Muscle of back (tissue), 11 donors: ENCODE results near the gene BAIAP3. TPM values are rescaled to one million over a fixed set of nuclear protein-coding genes. Genes with fewer than 3 reads are reported as not detected.
"Not testable (repeated sequence)": the region's sequence is repeated elsewhere in the genome, so short reads cannot be mapped to it uniquely, and the experiment has no call there.

Source experiments
- DNase-seq, 3 donors: peaks; one replicate each; pipeline versions ENCODE4 v3.0.0 to v3.0.0-alpha.2; 2013
- polyA plus RNA-seq, 10 donors: library from polyadenylated mRNA; unstranded; fragments of 120-200 nt; gene quantifications; one replicate each; pipeline ENCODE4 v1.2.1, GENCODE V29; 2013; ENCODE audit not compliant: insufficient read length in 10 of 10

Gene BAIAP3
- polyA plus RNA-seq, 10 donors: 0.40 to 1.2 (median 0.81) TPM

DNA sequence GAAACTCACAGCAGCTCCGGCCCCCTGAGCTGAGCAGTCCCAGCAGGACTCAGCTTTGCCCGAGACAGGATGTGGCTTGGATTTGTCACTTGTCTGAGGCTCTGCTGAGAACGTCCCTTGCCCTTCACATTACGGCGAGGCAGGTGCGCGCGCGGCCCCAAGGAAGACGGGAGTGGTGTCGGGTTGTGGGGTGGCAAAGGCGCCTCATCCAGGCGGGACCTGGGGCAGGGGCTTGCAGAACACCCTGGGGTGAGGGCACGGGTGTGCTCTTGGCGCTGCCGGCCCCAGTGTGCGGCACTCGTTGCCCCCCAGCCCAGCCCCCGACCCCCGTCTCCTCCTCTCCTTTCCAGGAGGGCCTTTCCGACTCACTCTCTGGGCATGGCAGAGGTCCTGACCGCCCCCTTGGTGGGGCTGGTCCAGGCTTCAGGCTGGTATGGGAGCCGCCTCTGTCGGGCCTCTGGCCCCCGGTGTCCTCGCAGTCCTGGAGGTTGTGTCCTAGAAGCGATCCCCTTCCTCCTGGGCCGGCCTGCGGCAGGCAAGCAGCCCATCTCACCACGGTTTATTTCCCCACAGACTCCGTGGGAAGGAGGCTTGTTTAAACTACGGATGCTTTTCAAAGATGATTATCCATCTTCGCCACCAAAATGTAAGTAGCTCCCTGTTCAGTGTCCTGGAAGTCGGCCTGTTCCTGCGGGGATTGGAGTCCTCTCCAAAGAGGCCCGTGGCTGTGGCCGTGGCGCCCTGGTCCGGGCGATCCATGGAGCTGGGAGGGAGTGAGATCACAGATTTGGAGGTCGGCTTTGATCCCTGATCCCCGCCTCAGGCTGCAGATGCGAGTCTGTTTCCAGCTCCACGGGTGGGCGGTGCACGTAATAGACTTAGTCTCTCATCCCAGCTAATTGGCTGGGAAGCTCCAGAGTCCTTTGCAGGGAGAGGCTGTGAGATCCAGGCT lies 18.1 kb upstream of the BAIAP3 start:
- DNase-seq: no peak

DNA sequence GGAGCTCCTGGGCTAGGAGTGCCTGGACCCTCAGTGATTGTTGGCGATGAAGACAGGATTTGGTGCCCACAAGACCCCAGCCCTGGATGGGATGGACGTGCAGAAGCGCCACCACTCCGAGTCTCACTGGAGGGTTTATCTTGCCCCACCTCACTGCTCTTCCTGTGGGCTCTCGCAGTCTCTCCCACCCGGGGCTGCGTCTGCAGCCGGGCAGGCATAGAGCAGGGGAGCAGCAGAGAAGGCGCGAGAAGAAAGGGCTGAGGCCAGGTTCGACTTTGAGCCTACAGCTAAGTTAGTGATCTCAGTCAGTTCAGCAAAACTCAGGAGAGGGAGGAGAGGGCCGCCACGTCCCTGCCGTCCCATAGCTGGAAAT lies 17.4 kb upstream of the BAIAP3 start:
- DNase-seq: no peak

DNA sequence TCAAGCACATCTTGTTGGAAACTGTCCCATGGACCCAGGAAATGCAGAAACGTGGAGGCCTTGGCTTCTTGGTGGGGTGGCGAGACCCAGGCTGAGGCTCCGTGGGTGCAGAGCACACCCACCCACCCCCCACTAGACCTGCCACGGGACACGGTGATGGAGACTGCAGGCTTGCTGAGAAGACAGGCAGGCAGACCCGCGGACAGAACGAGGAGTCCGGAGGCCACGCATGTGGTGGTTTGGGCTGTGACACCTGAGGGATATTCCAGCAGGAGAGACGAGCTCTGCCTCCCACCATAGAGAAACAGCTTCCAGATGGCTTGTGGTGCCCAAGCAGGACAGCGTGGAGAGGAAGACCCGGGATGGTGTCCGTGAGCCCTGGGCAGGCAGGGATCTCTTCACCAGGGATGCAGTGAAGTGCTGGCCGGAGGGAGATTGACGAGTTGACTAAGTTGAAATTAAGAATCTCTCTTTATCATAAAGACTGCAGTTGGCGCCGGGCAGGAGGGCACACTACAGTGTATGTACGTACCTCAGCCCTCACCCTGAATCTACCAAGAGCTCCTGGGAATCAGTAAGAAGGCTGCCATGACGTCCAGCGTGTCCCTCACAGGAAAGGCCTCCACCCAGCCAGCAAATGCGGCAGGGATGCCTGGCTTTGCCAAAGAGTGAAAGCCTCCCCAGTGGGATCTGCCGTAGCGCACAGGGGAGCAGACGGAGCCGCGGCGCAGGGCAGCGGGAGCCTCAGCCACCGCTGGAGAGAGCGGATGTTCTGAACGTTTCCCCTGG lies 15.8 kb upstream of the BAIAP3 start:
- DNase-seq: no peak

DNA sequence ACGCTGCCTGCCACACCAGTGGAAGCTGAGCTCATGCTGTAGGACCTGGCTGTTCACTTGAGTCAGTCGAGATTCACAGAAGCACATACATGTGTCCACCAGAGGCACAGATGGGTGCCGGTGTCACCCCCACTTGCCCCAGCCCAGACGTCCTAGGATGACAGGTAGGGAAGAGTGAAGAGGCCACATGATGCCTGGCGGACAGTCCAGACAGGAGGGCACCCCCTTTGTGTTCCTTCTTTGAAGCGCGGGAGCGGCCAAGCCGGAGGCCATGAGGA lies 15.2 kb upstream of the BAIAP3 start:
- no peak for DNase-seq

DNA sequence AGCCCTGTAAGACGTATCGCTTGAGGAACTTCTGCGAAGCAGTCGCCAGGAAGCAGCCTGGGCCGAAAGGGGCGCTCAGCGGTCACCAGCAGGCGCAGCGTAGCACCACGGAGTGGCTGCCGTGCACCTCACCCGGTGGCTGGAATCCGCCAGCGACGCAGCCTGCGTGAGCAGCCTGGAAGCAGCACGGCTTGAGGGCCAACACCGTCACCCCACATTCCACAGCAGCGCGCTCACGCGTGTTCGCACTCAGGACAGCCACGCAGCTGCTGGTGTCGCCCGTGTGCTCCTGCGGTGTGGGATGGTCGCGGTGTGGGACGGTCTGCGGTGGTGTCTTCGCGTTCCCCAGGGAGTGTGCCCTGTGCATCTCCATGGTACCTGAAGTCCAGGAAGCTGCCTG lies 14.4 kb upstream of the BAIAP3 start:
- no peak for DNase-seq

DNA sequence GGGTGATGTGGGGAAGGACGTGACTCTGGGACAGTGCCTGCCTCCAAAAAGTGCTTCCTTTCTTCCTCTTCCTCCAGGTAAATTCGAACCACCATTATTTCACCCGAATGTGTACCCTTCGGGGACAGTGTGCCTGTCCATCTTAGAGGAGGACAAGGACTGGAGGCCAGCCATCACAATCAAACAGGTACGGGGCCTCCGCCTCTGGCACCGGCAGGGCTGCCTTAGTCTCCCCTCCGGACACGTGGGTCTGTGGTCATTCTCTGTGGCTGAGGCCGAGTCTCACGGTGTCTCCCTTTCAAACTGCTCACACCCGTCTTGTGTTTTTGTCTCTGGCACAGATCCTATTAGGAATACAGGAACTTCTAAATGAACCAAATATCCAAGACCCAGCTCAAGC lies 13.3 kb upstream of the BAIAP3 start:
- no peak for DNase-seq

DNA sequence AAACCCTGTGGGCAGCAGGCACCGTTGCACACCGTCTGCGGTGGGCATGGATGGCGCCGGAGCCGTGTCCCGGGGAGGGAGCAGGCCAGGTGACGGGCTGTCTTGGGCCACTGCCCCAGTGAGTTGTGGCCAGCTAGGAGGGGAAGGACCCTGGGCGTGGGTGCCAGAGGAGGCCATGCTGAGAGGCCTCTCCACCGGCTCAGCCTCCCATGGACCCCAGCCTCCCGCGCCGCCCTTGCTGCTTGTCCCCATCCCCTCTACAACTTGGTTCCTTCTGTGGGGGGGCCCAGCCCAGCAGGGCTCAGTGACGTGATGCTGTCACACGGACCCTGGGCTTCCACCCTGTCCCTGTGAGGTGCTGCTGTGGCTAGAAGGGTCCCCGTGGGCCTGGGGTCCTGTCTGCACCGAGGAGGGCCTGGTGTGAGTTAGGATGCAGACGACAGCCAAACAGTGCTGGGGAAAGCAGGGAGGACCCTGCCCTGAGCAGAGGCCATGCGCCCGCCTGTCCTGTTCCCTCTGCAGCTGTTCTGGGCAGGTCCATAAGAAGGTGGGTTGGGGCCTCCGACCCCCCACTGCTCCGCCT lies 12.7 kb upstream of the BAIAP3 start:
- DNase-seq: no peak

DNA sequence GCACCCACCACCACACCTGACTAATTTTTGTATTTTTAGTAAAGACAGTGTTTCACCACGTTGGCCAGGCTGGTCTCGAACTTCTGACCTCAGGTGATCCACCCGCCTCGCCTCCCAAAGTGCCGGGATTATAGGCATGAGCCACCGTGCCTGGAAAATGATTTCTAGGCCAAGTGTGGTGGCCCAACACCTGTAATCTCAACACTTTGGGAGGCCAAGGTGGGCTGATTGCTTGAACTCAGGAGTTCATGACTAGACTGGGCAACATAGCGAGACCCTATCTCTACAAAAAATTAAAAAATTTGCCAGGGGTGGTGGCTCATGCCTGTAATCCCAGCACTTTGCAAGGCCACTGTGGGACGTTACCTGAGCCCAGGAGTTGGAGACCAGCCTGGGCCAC lies 11.0 kb upstream of the BAIAP3 start:
- no peak for DNase-seq

DNA sequence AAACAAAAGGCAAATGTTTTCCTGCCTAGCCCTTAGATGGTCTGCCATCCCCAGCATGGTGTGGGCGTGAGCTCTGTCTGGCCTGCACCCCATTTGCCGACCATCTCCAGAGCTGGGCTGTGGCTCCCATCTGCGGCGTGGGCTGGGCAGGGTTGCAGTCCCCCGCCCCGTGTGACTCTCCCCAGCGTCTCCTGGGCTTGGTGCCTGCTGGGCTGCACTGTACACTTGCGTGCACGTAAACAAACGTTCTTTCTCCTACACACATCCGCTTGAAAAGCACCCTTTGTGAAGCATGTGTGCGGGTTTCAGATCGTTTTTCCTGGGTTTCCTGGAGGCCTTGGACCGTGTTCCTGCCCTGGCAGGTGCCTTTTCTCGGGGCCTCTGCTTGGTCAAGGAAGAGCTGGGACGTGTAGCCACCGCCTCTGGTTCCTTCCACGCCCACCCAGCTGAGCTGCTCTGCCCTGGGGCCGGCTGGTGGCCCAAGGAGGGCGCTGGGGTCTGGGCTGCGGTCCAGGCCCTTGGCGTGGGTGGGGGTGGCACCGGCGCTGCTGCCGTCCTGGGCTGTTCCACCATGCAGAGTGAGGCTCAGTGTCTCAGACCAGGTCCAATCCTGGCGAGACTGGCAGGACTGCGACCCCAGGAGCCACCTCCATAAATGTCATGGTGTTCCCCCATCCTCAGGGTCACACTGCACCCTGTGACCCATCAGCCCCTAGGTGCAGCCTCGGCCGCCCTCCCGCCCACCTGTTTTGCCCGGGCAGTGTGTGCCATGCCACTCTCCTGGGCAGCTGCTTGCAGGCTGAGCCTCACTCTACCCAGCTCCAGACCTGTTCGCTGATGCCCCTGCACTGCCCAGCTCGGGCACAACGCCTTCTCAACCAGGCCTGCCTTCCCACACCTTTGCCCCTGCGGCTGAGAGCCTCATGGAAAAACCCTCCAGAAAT lies 9.9 kb upstream of the BAIAP3 start:
- DNase-seq: no peak

DNA sequence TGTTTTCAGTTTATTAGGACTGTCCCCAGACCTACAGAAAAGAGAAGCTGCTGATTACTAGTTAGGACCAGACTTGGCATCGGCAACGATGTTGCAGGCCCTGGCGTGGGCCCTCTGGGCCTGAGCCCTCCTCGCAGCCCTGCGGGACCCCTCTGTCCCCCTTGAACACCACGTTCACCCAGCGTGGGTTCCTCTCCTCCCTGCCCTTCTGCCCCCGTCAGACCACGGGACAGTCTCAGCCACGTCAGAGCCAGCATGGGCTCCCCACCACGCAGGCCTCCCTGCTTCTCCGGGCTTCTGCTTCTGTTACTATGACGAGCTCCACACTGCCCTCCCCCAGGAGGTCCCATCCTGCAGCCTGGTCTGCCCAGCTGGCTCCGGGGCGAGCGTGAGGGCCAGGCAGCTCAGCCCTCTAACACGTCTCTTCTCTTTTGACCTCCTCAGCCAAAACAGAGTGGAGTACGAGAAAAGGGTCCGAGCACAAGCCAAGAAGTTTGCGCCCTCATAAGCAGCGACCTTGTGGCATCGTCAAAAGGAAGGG lies 9.1 kb upstream of the BAIAP3 start:
- no peak for DNase-seq

DNA sequence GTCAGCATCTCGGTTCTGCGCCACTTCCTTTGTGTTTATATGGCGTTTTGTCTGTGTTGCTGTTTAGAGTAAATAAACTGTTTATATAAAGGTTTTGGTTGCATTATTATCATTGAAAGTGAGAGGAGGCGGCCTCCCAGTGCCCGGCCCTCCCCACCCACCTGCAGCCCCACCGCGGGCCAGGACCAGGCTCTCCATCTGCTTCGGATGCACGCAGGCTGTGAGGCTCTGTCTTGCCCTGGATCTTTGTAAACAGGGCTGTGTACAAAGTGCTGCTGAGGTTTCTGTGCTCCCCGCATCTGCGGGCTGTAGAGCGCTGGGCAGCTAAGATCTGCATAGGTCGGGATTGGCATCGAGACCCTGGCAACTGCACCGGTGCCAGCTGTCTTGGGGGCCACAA lies 8.2 kb upstream of the BAIAP3 start:
- no peak for DNase-seq

DNA sequence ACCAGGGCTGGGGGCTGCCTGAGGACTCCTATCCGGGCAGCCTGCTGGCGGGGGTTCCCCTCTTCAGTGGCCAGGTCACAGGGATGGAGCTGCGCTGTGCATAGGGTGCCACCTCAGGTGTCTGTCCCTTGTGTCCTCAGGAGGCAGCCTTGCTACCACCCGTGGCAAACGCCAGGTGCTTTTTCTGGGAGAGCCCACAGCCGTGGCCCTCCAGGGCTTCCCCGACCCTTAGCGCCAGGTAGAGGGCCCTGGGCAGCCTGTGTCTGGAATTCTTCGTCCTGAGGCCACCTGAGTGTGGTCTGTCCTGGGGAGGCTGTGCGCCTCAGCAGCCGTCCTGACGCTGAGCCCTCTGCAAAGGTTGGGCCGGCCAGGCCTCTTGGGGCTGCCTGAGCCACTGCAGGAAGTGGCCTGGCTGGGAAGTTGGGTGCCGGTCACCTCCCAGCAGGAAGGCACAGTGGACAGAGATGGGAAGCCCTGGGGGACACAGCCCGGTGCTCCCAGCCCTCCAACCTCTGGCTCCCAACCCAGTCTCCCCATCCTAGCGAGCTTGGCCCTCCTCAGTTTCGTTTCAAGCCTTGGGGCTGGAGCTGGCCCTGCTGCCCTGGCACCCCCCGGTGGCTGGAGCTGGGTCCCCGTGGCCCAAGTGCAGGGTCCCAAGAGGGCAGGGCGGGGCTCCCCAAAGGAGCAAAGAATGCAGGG lies 7.6 kb upstream of the BAIAP3 start:
- DNase-seq: no peak

DNA sequence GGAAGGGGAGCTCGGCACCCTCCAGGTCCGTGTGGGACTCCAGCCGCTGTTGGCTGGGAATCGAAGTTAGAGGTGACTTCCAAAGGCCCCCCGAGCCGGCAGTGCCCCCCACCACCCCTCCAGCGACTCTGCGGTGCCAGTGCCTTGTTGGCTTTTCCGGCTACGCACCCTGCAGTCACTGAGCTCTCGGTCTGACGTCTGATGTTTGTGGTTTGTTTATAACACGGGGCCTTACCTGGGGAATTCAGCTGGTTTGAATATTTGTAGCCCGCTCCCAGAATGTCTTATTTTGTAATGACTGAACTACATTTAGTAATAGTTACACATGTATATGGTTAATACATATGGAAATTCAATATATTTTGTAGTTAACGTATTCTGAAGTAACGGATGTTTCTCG lies 7.1 kb upstream of the BAIAP3 start:
- DNase-seq: no peak

DNA sequence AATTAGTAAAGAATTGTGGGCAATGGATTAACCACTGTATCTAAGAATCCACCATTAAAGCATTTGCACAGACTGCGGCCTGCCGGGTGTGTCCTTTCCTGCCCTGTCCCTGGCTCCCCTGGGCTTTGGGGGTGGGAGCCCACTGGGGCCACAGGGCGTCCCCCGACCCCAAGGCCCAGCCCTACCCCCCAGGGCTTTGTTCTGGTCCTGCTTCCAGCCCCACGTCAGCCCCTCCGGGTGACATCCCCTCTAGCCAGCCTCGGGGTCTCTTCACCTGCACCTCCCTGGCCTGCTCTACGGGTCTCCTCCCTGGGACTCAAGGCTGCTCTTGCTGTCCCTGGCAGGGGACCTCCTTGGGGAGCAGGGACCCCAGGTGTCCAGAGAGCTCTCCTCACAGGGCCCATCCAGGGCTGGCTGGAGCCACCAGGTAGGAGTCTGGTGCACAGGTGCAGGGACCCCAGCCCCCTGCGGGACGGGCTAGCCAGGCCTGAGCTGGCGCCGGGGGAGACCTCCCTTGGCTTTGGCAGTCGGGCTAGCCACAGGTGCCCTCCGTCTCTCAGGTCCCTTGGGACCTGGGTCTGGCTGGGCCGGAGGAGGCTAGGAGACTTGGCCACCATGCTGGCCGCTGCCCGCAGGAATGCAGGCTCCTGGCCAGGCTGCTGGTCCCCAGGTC lies 6.4 kb upstream of the BAIAP3 start:
- DNase-seq: no peak

DNA sequence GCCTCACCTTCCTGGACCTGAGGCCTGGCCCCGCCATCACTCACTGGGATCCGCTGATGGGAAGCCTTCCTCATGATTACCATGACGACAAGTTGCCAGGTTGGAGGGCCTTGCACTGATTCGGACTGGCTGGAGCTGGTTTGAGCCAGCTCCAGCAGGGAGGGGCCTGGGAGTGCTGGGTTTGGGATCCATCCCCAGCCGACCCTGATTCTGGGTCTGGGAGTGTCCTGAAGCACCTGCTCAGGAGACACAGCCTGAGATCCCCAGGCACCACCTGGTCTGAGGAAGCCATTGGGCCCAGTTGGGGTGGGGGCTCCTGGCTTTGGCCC lies 5.9 kb upstream of the BAIAP3 start:
- DNase-seq: no peak

DNA sequence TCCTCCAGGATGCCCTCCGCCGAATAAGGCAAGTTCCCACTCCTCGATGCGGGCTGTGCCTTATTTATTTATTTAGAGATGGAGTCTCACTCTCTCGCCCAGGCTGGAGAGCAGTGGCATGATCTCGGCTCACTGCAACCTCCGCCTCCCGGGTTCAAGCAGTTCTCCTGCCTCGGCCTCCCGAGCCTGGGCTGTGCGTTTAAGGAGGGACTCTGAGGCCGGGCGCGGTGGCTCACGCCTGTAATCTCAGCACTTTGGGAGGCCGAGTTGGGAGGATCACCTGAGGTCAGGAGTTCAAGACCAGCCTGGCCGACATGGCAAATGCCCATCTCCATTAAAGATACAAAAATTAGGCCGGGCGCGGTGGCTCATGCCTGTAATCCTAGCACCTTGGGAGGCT lies 5.3 kb upstream of the BAIAP3 start:
- not testable (repeated sequence) for DNase-seq

DNA sequence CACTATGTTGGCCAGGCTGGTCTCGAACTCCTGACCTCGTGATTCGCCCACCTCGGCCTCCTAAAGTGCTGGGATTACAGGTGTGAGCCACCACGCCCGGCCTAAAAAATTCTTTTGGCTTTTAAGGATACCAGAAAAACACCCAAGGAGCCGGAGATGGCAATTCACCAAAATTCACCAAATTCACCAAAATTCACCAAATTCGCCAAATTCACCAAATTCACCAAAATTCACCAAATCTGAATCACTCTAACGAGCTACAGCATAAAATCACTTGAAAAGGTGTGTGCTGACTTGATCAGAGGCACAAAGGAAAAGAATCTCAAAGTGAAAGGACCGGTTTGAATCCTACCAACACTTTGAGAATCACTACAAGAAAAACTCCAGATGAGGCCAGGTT lies 4.5 kb upstream of the BAIAP3 start:
- not testable (repeated sequence) for DNase-seq

DNA sequence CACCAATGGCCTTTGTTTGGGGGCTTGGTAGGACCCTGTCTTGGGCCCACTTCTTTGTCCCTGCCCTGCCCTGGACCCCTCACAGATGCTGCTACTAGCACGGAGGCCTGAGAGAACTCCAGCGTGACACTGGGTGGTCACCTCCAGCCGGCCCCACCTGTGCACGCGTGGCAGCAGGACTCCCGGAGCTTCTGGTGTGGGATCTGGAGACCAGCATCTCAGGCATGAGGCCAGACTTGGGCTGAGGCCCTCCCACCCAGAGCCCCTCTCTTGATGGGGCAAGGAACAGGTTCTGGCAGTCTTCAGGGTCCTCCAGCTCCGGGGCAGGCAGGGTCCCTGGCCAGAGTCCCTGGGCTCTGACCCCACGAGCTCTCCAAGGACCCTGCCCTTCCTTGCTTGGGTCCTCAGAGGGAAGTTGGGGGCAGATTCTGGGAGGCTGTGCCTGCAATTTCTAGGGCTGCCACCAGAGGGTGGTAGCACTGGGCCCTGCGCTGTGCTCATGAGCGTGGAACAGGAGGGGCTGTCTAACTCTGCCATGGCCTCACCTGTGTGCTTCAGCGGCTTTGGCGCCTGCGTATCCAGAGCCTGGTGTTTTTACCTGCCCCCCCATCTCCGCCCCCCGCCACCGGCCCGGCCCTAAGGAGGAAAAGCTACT lies 3.1 kb upstream of the BAIAP3 start:
- no peak for DNase-seq

DNA sequence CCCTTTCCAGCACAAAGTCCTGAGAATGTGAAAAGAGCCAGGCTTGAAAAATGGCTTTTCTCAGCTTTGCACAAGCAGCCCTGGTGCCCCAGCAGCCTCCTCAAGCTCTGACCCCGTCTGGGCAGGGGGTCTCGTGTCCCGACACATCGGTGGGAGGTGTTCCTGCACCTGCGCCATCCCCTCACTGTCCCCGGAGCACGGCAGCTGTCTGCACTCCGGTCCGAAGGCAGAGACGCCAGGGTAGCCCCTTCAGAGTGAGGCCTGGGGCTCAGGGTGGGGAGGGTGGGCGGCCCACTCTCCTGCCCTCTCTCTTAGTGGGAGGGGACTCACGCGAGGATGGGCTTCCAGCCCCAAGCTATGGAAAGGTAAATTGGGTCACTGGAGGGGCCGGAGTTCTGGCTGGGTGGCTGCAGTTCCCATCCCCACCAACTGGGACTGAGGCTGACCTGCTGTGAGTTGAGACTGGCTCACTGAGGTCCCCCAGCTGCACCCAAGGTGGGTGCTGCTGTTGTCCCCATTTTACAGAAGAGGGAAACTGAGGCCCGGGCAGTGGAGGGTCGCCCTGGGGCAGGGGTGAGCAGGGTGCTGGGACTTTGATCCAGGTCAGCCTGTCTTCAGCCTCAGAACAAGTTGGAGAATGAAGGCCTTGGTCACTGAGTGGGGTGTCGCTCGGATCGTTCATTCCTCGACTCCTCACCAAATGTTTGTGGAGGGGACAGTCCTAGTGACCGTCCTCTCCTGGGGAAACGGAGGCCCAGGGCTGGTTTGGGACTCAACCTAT lies 2.3 kb upstream of the BAIAP3 start:
- DNase-seq: no peak
